PC-9 (cell line): Measurements from ENCODE around the gene SV2C.

Experiments
- CTCF ChIP-seq: fragments of 200-600 bp; sonication (generic); conservative IDR thresholded peaks from 2 replicates; pipeline ENCODE4 v1.6.1; 2017; ENCODE audit warnings: mixed run types, antibody characterized with exemption, mild to moderate bottlenecking, moderate library complexity
- EZH2 ChIP-seq: fragments of 200-600 bp; sonication (generic); IDR thresholded peaks from 2 replicates; pipeline ENCODE4 v1.8.0; 2017; ENCODE audit warnings: antibody characterized with exemption, low read depth

DNA sequence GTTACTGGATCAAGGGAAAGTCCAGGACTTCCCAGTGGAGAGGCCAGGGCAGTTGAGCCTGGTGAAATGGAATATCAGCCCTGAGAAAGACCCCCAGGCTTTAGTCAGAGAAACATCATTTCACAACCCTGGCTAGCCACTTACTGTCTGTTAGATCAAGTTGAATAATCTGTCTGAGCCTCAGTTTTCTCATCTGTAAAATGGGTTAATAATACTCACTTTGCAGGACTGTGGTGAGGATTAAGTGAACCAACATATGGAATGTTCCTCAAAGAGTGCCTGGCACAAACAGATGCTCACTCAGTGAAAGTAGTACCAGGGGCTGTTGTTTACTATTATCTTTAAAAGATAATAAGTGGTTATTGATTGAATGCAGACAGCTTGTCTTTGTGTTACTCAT is 110.5 kb downstream of the SV2C start:
- TF ChIP-seq CTCF (no peak), EZH2 (no peak)
